Body of pancreas (tissue), 4 donors: ENCODE measurements around the gene SH2B2. TPM values are rescaled to one million over a fixed set of nuclear protein-coding genes. Genes with fewer than 3 reads are reported as not detected.
A peak's percentile ranks its signal among the peaks of the same experiment; 100 is the strongest.

Experiments
- ATAC-seq: fragments of 150-250 bp; one replicate; pipeline ENCODE4 v1.9.1; 2016
- DNase-seq, 4 donors: peaks; one replicate each; pipeline ENCODE4 v3.0.0-alpha.2; 2019
- H3K27ac ChIP-seq, 4 donors: fragments of 200-600 bp; sonication (generic); 1 replicate in 3 of 4; 2 replicates in 1 of 4; pipeline versions ENCODE4 v1.5.1 to v1.6.1; 2016 to 2019; ENCODE audit warnings: mild to moderate bottlenecking in 1 of 4, mixed read lengths in 1 of 4, moderate library complexity in 1 of 4
- H3K27me3 ChIP-seq, 2 donors: fragments of 200-600 bp; sonication (generic); one replicate each; pipeline ENCODE4 v1.6.0; 2016; ENCODE audit warnings: mild to moderate bottlenecking in 1 of 2
- H3K36me3 ChIP-seq, 2 donors: fragments of 200-600 bp; sonication (generic); replicated peaks in 1 of 2; 2 replicates each; pipeline ENCODE4 v1.5.1; 2016; ENCODE audit warnings: low read depth in 2 of 2; ENCODE audit not compliant: insufficient read depth in 1 of 2
- H3K4me1 ChIP-seq: fragments of 200-600 bp; sonication (generic); one replicate; pipeline ENCODE4 v1.6.0; 2016
- H3K4me3 ChIP-seq, 2 donors: fragments of 200-600 bp; sonication (generic); 1 replicate in 1 of 2; 2 replicates in 1 of 2; pipeline ENCODE4 v1.5.1; 2016 to 2019
- H3K9me3 ChIP-seq, 3 donors: fragments of 200-600 bp; sonication (generic); 1 replicate in 2 of 3; 2 replicates in 1 of 3; pipeline ENCODE4 v1.5.1; 2016
- POLR2A ChIP-seq, 3 donors: fragments of 450-650 bp; IDR thresholded peaks; one replicate each; pipeline ENCODE4 v1.6.1; 2016; ENCODE audit warnings: antibody characterized with exemption in 3 of 3, mild to moderate bottlenecking in 2 of 3
- WGBS, 2 donors: methylation state at CpG; one replicate each; pipeline ENCODE4 v1.1.5; 2017; 5-methylcytosine and 5-hydroxymethylcytosine counted together
- intact Hi-C: fragments of 100-400 bp; cut with DNase I; formaldehyde crosslinking; loops from one replicate; pipeline ENCODE4 v1.15.1; 2023
- total RNA-seq, 2 donors: library from RNA; depleted of rRNA; stranded (reverse); fragments of >200 nt; gene quantifications; one replicate each; pipeline ENCODE4 v1.1.0, GENCODE V29; 2016
- TF ChIP-seq, protein P1 (sequence below), 7 experiments: fragments of 450-650 bp in 4 of 7; fragments of 200-600 bp in 3 of 7; sonication (generic) in 3 of 7; IDR thresholded peaks; one replicate each; pipeline ENCODE4 v1.5.1; 2016 to 2019; ENCODE audit warnings: antibody characterized with exemption in 7 of 7

The SH2B2 gene
- total RNA-seq, result 1 to 10 TPM; 1.0 to 6.3 TPM

DNA sequence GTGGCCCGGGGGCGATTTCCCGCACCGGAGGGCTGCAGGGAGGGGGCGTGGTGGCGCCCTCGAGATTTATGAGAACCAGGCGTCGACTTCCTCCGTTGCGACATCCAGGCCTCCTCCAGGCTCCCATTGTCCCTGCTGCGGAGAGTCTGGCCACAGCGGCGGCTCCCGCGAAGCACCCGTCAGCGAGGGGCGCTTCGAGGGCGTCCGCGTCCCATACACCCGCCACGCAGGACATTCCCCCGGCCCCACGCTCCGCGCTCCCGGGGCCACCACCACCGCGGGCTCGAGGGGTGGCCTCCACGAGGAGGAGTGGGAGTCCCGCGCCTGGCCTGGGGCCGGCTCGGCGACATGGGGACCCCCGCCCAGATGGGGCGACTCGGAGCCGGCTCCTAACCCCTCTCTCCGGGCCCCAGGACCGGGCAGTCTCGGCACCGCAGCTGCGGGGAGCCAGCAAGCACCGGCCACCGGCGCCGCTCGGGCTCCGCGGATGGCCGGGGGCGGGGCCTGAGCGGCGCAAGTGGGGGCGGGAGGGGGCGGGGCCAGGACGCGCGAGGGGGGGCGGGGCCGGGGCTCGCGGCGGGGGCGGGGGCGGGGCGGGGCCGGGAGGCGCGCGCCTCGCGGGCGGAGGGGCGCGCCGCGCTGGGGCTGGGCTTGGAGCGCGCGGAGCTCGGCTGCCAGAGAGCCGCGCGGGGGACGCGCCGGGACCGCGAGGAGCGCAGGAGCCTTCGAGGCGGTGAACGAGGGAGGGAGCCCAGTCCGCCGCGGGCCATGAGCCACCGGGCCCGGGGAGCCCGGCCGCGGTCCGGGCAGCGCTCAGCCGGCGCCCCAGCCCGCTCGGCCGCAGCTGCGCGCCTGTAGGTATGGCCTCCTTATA is at the start of gene SH2B2:
Gene SH2B2, plus strand, starts transcription at position 632 of the 874 bp plus-strand sequence. CDS start 13,683 bp downstream, outside the sequence.
- ATAC-seq, result peak; percentile 70
- Histone ChIP-seq H3K9me3 (no peaks in the 10 kb centered on the region), H3K4me3 (peak within 1 kb of the TSS; percentile 74 to 80), H3K27ac (peak within 1 kb of the TSS; percentile 54 to 82 (median 76)), H3K36me3 (no peaks in the 10 kb centered on the region), H3K27me3 (no peaks in the 10 kb centered on the region), H3K4me1 (peaks cover 25% of the 10 kb centered on the region)
- intact Hi-C loops, result no loop called here
- DNase-seq, result peak; percentile 57 to 79 (median 67)
- 0% methylated on average over 32 of the region's 116 CpGs; no CpG with 5 or more reads in 1 of the 2 donors for WGBS, 2 donors
- TF ChIP-seq, protein P1, sequence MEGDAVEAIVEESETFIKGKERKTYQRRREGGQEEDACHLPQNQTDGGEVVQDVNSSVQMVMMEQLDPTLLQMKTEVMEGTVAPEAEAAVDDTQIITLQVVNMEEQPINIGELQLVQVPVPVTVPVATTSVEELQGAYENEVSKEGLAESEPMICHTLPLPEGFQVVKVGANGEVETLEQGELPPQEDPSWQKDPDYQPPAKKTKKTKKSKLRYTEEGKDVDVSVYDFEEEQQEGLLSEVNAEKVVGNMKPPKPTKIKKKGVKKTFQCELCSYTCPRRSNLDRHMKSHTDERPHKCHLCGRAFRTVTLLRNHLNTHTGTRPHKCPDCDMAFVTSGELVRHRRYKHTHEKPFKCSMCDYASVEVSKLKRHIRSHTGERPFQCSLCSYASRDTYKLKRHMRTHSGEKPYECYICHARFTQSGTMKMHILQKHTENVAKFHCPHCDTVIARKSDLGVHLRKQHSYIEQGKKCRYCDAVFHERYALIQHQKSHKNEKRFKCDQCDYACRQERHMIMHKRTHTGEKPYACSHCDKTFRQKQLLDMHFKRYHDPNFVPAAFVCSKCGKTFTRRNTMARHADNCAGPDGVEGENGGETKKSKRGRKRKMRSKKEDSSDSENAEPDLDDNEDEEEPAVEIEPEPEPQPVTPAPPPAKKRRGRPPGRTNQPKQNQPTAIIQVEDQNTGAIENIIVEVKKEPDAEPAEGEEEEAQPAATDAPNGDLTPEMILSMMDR (IDR thresholded peaks at IDR 0.05), result no peak
- peak; percentile 34 to 69 (median 58) for TF ChIP-seq POLR2A (IDR thresholded peaks at IDR 0.05)

DNA sequence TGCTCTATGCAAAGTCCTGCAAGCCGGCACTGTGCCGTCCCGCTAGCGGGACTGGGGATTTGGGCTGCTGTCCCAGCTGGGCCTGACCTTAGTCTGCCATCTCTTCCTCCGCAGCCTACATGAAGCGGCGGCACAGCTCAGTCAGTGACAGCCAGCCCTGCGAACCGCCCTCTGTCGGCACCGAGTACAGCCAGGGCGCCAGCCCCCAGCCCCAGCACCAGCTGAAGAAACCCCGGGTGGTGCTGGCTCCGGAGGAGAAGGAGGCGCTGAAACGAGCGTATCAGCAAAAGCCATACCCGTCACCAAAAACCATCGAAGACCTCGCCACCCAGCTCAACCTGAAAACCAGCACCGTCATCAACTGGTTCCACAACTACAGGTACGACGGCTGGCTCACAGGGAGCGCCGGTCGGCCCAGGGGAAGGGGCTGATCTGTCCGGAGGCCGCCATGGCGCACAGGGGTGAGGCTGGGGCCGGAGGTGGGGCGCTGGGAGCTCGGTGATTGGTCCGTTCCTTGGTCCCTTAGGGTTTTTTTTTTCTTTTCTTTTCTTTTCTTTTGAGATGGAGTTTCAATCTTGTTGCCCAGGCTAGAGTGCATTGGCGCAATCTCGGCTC is 47.4 kb upstream of the SH2B2 start:
- whole genome bisulfite sequencing, 2 donors, result 96% methylated on average over 12 to 35 of the region's 35 CpGs
- Histone ChIP-seq H3K4me3 (no peak overlapping the region), H3K27ac (no peak overlapping the region), H3K9me3 (no peaks in the 10 kb centered on the region), H3K27me3 (no peaks in the 10 kb centered on the region), H3K4me1 (peaks cover 8% of the 10 kb centered on the region), H3K36me3 (peaks cover 0 to 3% of the 10 kb centered on the region in 2 donors)
- TF ChIP-seq POLR2A (IDR thresholded peaks at IDR 0.05), result no peak
- TF ChIP-seq, protein P1 (IDR thresholded peaks at IDR 0.05), result no peak
- intact Hi-C loops, result loop anchor here (10.0 kb wide), 1 partner anchor 635 kb away; no protein-coding TSS in a partner anchor
- no peak for DNase-seq
- ATAC-seq, result no peak

DNA sequence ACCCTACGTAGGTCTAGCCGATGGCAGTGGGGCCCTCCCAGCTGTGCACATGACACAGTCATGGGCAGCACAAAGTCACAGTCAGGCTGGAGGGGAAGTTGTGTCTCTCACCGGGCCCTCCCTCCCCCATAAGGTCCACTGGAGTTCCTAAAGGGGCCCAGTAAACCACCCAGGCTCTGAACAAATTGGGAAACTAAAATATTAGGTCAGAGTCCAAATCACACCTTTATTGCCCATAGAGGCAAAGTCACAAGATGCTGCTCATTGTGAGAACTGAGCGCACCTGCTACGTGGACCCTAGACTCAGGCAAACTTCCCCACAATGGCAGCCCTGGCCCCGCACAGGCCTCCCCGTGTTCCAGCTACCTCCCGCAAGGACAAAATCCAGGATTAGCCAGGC is 45.2 kb upstream of the SH2B2 start:
- Histone ChIP-seq H3K4me1 (no peaks in the 10 kb centered on the region), H3K36me3 (peaks cover 0 to 3% of the 10 kb centered on the region in 2 donors), H3K9me3 (no peaks in the 10 kb centered on the region), H3K4me3 (no peak overlapping the region), H3K27ac (no peak overlapping the region), H3K27me3 (no peaks in the 10 kb centered on the region)
- WGBS, 2 donors, result 83 to 100% methylated on average over 2 to 8 of the region's 8 CpGs
- TF ChIP-seq POLR2A (IDR thresholded peaks at IDR 0.05), result no peak
- TF ChIP-seq, protein P1 (IDR thresholded peaks at IDR 0.05), result no peak
- intact Hi-C loops, result no loop called here
- ATAC-seq (no peak), DNase-seq (no peak)

DNA sequence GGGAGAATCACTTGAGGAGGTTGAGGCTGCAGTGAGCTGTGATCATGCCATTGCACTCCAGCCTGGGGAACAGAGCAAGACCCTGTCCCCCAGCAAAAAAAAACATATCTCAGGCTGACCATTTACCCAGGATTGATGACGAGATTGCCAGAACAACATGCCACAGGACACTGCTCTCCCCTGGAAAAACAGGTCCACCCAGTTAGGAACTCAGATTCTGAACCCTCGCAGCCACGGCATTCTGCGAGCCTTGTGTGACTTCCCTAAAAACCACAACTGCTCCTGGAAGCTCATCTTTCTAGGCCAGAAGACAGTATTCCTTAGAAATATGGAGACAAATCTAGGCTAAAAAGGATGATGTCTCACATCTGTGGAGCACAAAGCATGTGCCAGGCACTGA is 42.1 kb upstream of the SH2B2 start:
- no peaks in the 10 kb centered on the region for H3K27me3 ChIP-seq
- no peak overlapping the region for H3K4me3 ChIP-seq
- TF ChIP-seq, protein P1 (IDR thresholded peaks at IDR 0.05), result no peak
- no peak for TF ChIP-seq POLR2A (IDR thresholded peaks at IDR 0.05)
- intact Hi-C loops, result no loop called here
- no peaks in the 10 kb centered on the region for H3K9me3 ChIP-seq
- peaks cover 0 to 3% of the 10 kb centered on the region in 2 donors for H3K36me3 ChIP-seq
- no peaks in the 10 kb centered on the region for H3K4me1 ChIP-seq
- no peak for ATAC-seq
- H3K27ac ChIP-seq, result no peak overlapping the region
- WGBS, 2 donors, result 53 to 93% methylated on average over 3 to 4 of the region's 4 CpGs
- no peak for DNase-seq
